CD8-positive, alpha-beta memory T cell (primary cell): Measurements from ENCODE around the gene SHROOM2. TPM values are rescaled to one million over a fixed set of nuclear protein-coding genes. Genes with fewer than 3 reads are reported as not detected.
A peak's percentile ranks its signal among the peaks of the same experiment; 100 is the strongest.

Experiments
- CTCF ChIA-PET: fragments of 350-600 bp; sonication (Branson Sonifier 250); formaldehyde crosslinking; loops from one replicate; lab custom pipeline; 2021; ENCODE audit warnings: antibody characterized with exemption; lab: Charles Lee
- POLR2A ChIA-PET: fragments of 350-600 bp; sonication (Branson Sonifier 250); formaldehyde crosslinking; loops from one replicate; lab custom pipeline; 2021; ENCODE audit warnings: antibody characterized with exemption; lab: Charles Lee
- DNase-seq, 5 donors: peaks; one replicate each; pipeline versions ENCODE4 v3.0.0 to v3.0.0-alpha.2; 2020 to 2022; ENCODE audit warnings: mixed read lengths in 1 of 5
- H3K27ac ChIP-seq: one replicate; pipeline ENCODE4 v1.7.0; 2013; ENCODE audit warnings: low read depth, mild to moderate bottlenecking, low read length, moderate library complexity
- H3K27me3 ChIP-seq: 2 replicates; pipeline ENCODE4 v1.7.0; 2013; ENCODE audit warnings: low read length, mild to moderate bottlenecking; ENCODE audit not compliant: insufficient read depth, poor library complexity, severe bottlenecking
- H3K36me3 ChIP-seq: 2 replicates; pipeline ENCODE4 v1.7.0; 2013; ENCODE audit warnings: mild to moderate bottlenecking, low read length, moderate library complexity; ENCODE audit not compliant: insufficient read depth
- H3K4me1 ChIP-seq: 2 replicates; pipeline ENCODE4 v1.7.0; 2013; ENCODE audit warnings: mild to moderate bottlenecking, low read length, moderate library complexity; ENCODE audit not compliant: insufficient read depth
- H3K4me3 ChIP-seq: 2 replicates; pipeline ENCODE4 v1.7.0; 2013; ENCODE audit warnings: mild to moderate bottlenecking, low read length
- H3K9me3 ChIP-seq: 2 replicates; pipeline ENCODE4 v1.7.0; 2013; ENCODE audit warnings: mild to moderate bottlenecking, low read length
- H3K27ac Mint-ChIP-seq, 8 donors: one replicate each; pipeline ENCODE4 v1.8.0; 2020 to 2021; ENCODE audit warnings: mixed read lengths in 8 of 8, mild to moderate bottlenecking in 6 of 8, inconsistent platforms in 3 of 8, moderate library complexity in 3 of 8
- H3K27me3 Mint-ChIP-seq, 2 donors: one replicate each; pipeline ENCODE4 v1.8.0; 2020 to 2021; ENCODE audit warnings: mixed read lengths in 2 of 2, mild to moderate bottlenecking in 1 of 2, moderate library complexity in 1 of 2
- H3K36me3 Mint-ChIP-seq, 3 donors: one replicate each; pipeline ENCODE4 v1.8.0; 2020 to 2021; ENCODE audit warnings: mixed read lengths in 3 of 3, inconsistent platforms in 1 of 3, mild to moderate bottlenecking in 1 of 3
- H3K4me1 Mint-ChIP-seq, 3 donors: one replicate each; pipeline ENCODE4 v1.8.0; 2020 to 2021; ENCODE audit warnings: mixed read lengths in 3 of 3, inconsistent platforms in 1 of 3, mild to moderate bottlenecking in 1 of 3
- H3K4me3 Mint-ChIP-seq, 7 donors: one replicate each; pipeline ENCODE4 v1.8.0; 2020 to 2021; ENCODE audit warnings: mixed read lengths in 7 of 7, mild to moderate bottlenecking in 6 of 7, moderate library complexity in 4 of 7, inconsistent platforms in 2 of 7
- H3K9me3 Mint-ChIP-seq, 5 donors: one replicate each; pipeline ENCODE4 v1.8.0; 2020 to 2022; ENCODE audit warnings: mixed read lengths in 5 of 5, mild to moderate bottlenecking in 3 of 5, moderate library complexity in 2 of 5, inconsistent platforms in 1 of 5
- polyA plus RNA-seq: library from polyadenylated mRNA; unstranded; fragments of 300-500 nt; fragmentation: Illumina TruSeq; gene quantifications from one replicate; pipeline ENCODE4 v1.2.3, GENCODE V29; 2021
- total RNA-seq, 2 experiments: library from RNA; stranded (reverse); gene quantifications; one replicate each; pipeline ENCODE4 v1.2.3, GENCODE V29; 2021

Gene SHROOM2
- total and polyA plus RNA-seq, 3 experiments from 2014 or later: not detected

- no peaks in the 10 kb centered on the region for H3K36me3 ChIP-seq
- no peaks in the 10 kb centered on the region for H3K9me3 ChIP-seq
- Mint-ChIP-seq H3K4me3 (no peak overlapping the region), H3K36me3 (no peaks in the 10 kb centered on the region), H3K27ac (no peak overlapping the region), H3K27me3 (peaks cover 0 to 4% of the 10 kb centered on the region in 2 donors), H3K4me1 (no peaks in the 10 kb centered on the region), H3K9me3 (no peaks in the 10 kb centered on the region)
- POLR2A ChIA-PET: no interaction called here
- CTCF ChIA-PET: no interaction called here
- H3K4me3 ChIP-seq: no peak overlapping the region
- no peak overlapping the region for H3K27ac ChIP-seq
- no peaks in the 10 kb centered on the region for H3K27me3 ChIP-seq
- H3K4me1 ChIP-seq: no peaks in the 10 kb centered on the region
- no peak for DNase-seq
Observed at GRCh38 chrX:9919632-9920172, 133.5 kb downstream of the SHROOM2 start.

- no peak for DNase-seq
- Histone ChIP-seq H3K27ac (no peak overlapping the region), H3K4me3 (no peak overlapping the region), H3K9me3 (no peaks in the 10 kb centered on the region), H3K4me1 (no peaks in the 10 kb centered on the region), H3K27me3 (no peaks in the 10 kb centered on the region), H3K36me3 (no peaks in the 10 kb centered on the region)
- no peaks in the 10 kb centered on the region for H3K9me3 Mint-ChIP-seq
- ChIA-PET POLR2A (no interaction called here), CTCF (no interaction called here)
- no peaks in the 10 kb centered on the region for H3K4me1 Mint-ChIP-seq
- no peak overlapping the region for H3K4me3 Mint-ChIP-seq
- no peak overlapping the region for H3K27ac Mint-ChIP-seq
- H3K27me3 Mint-ChIP-seq: peaks cover 0 to 4% of the 10 kb centered on the region in 2 donors
- H3K36me3 Mint-ChIP-seq: no peaks in the 10 kb centered on the region
Observed at GRCh38 chrX:9921407-9921806, 135.2 kb downstream of the SHROOM2 start.

GRCh38 chrX:9923357-9923756 lies 137.1 kb downstream of the SHROOM2 start:
- Histone ChIP-seq H3K4me1 (no peaks in the 10 kb centered on the region), H3K4me3 (no peak overlapping the region), H3K27me3 (no peaks in the 10 kb centered on the region), H3K9me3 (no peaks in the 10 kb centered on the region), H3K36me3 (no peaks in the 10 kb centered on the region), H3K27ac (no peak overlapping the region)
- DNase-seq: no peak
- H3K4me1 Mint-ChIP-seq: no peaks in the 10 kb centered on the region
- H3K27me3 Mint-ChIP-seq: peaks cover 0 to 5% of the 10 kb centered on the region in 2 donors
- no peak overlapping the region for H3K27ac Mint-ChIP-seq
- H3K9me3 Mint-ChIP-seq: no peaks in the 10 kb centered on the region
- no peaks in the 10 kb centered on the region for H3K36me3 Mint-ChIP-seq
- CTCF ChIA-PET: no interaction called here
- POLR2A ChIA-PET: no interaction called here
- H3K4me3 Mint-ChIP-seq: no peak overlapping the region

DNA sequence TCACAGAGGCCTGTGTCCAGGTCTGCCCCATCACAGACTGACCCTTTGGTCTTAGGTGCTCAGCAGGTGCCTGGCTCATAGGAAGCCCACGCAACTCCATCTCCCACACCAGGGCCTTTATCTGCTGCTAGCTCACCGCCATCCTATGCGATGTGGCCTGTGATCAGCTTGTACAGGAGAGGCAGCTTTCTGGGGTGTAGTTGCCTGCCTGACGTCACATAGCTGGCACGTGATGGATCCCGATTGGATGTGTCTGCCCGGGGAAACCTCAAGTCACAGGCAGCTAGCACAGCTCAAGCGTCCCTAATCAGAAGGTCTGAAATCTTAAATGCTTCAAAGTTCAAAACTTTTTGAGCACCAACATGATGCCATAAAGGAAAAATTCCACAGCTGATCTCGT lies 139.8 kb downstream of the SHROOM2 start:
- Mint-ChIP-seq H3K9me3 (no peaks in the 10 kb centered on the region), H3K36me3 (no peaks in the 10 kb centered on the region), H3K27ac (peak overlapping the region in 1 of 8 donors; percentile 60), H3K4me1 (no peaks in the 10 kb centered on the region), H3K4me3 (no peak overlapping the region), H3K27me3 (peaks cover 0 to 8% of the 10 kb centered on the region in 2 donors)
- Histone ChIP-seq H3K27me3 (no peaks in the 10 kb centered on the region), H3K9me3 (no peaks in the 10 kb centered on the region), H3K4me1 (no peaks in the 10 kb centered on the region), H3K27ac (no peak overlapping the region), H3K36me3 (no peaks in the 10 kb centered on the region), H3K4me3 (no peak overlapping the region)
- no peak for DNase-seq
- POLR2A ChIA-PET: no interaction called here
- CTCF ChIA-PET: no interaction called here

- Histone ChIP-seq H3K27me3 (no peaks in the 10 kb centered on the region), H3K4me1 (no peaks in the 10 kb centered on the region), H3K36me3 (no peaks in the 10 kb centered on the region), H3K4me3 (no peak overlapping the region), H3K9me3 (no peaks in the 10 kb centered on the region), H3K27ac (no peak overlapping the region)
- Mint-ChIP-seq H3K36me3 (no peaks in the 10 kb centered on the region), H3K27ac (no peak overlapping the region), H3K4me1 (no peaks in the 10 kb centered on the region), H3K9me3 (no peaks in the 10 kb centered on the region), H3K27me3 (peaks cover 0 to 16% of the 10 kb centered on the region in 2 donors), H3K4me3 (no peak overlapping the region)
- no peak for DNase-seq
- ChIA-PET CTCF (no interaction called here), POLR2A (no interaction called here)
Observed at GRCh38 chrX:9927698-9928482, 141.7 kb downstream of the SHROOM2 start.

GRCh38 chrX:9935436-9935835 lies 149.2 kb downstream of the SHROOM2 start:
- Mint-ChIP-seq H3K4me1 (no peaks in the 10 kb centered on the region), H3K27ac (no peak overlapping the region), H3K4me3 (no peak overlapping the region), H3K36me3 (no peaks in the 10 kb centered on the region), H3K9me3 (peaks cover 0 to 2% (median 0%) of the 10 kb centered on the region in 5 donors), H3K27me3 (peaks cover 3 to 16% of the 10 kb centered on the region in 2 donors)
- DNase-seq: no peak
- POLR2A ChIA-PET: no interaction called here
- Histone ChIP-seq H3K4me3 (no peak overlapping the region), H3K9me3 (no peaks in the 10 kb centered on the region), H3K27me3 (no peaks in the 10 kb centered on the region), H3K27ac (no peak overlapping the region), H3K4me1 (no peaks in the 10 kb centered on the region), H3K36me3 (no peaks in the 10 kb centered on the region)
- CTCF ChIA-PET: no interaction called here

DNA sequence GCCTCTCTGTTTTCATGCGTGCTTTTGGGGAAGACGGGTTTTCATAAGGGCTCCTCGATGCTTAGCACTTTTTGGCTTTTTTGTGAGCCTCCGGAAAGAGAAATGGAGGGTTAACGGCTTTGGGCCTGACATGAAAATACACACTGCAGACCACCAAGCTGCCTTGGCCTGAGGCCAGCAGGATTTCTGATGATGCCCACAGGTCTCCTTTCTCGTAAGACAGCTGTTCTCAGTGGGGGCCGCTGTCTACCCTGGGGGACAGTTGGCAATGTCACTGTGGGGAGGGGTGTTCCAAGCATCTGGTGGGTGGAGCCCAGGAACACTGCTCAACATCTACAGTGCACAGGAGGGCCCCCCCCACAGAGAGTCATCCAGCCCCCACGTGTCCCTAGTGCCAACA lies 151.5 kb downstream of the SHROOM2 start:
- Mint-ChIP-seq H3K27me3 (peaks cover 3 to 7% of the 10 kb centered on the region in 2 donors), H3K27ac (no peak overlapping the region), H3K4me1 (peaks cover 10 to 15% (median 11%) of the 10 kb centered on the region in 3 donors), H3K4me3 (no peak overlapping the region), H3K36me3 (no peaks in the 10 kb centered on the region), H3K9me3 (peaks cover 0 to 2% (median 0%) of the 10 kb centered on the region in 5 donors)
- ChIA-PET CTCF (no interaction called here), POLR2A (no interaction called here)
- Histone ChIP-seq H3K4me3 (no peak overlapping the region), H3K36me3 (no peaks in the 10 kb centered on the region), H3K4me1 (no peaks in the 10 kb centered on the region), H3K27me3 (no peaks in the 10 kb centered on the region), H3K9me3 (no peaks in the 10 kb centered on the region), H3K27ac (no peak overlapping the region)
- DNase-seq: no peak

GRCh38 chrX:9938516-9938915 lies 152.3 kb downstream of the SHROOM2 start:
- no peak for DNase-seq
- peaks cover 0 to 2% (median 0%) of the 10 kb centered on the region in 5 donors for H3K9me3 Mint-ChIP-seq
- H3K4me3 Mint-ChIP-seq: no peak overlapping the region
- H3K4me3 ChIP-seq: no peak overlapping the region
- H3K27me3 Mint-ChIP-seq: peaks cover 3 to 5% of the 10 kb centered on the region in 2 donors
- POLR2A ChIA-PET: no interaction called here
- no peaks in the 10 kb centered on the region for H3K9me3 ChIP-seq
- no peaks in the 10 kb centered on the region for H3K36me3 Mint-ChIP-seq
- CTCF ChIA-PET: no interaction called here
- no peak overlapping the region for H3K27ac ChIP-seq
- H3K36me3 ChIP-seq: no peaks in the 10 kb centered on the region
- H3K4me1 Mint-ChIP-seq: peaks cover 11 to 19% (median 17%) of the 10 kb centered on the region in 3 donors
- no peaks in the 10 kb centered on the region for H3K4me1 ChIP-seq
- H3K27me3 ChIP-seq: no peaks in the 10 kb centered on the region
- H3K27ac Mint-ChIP-seq: no peak overlapping the region
